ENCODE data around the gene AOPEP.

DNA sequence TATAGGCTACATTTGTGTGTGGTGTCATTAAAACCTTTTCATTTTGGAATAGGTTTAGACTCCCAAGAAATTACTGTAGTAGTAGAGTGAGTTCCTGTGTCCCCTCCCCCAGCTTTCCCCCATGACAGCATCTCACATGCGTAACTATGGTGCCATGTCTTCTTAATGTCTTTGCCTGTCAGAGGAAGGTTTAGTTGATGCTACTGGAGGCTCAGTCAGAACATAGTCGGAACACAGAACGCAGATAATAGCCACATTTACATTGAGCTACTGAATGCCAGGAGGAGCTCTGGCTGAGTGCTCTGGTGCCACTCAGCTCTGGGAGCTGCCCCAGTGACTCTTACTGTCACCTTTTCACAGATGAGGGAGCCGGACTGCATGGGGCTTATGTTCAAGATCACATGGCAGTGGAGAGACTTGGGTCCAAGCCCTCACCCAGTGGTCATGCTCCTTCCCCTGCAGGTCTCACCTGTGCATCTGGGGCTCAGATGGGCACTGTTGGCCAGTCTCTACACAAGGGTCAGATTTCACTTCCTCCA is 223.6 kb downstream of the AOPEP start:
- no peak for TF ChIP-seq POLR2A (IDR thresholded peaks at IDR 0.05)
- TF ChIP-seq, protein P1, sequence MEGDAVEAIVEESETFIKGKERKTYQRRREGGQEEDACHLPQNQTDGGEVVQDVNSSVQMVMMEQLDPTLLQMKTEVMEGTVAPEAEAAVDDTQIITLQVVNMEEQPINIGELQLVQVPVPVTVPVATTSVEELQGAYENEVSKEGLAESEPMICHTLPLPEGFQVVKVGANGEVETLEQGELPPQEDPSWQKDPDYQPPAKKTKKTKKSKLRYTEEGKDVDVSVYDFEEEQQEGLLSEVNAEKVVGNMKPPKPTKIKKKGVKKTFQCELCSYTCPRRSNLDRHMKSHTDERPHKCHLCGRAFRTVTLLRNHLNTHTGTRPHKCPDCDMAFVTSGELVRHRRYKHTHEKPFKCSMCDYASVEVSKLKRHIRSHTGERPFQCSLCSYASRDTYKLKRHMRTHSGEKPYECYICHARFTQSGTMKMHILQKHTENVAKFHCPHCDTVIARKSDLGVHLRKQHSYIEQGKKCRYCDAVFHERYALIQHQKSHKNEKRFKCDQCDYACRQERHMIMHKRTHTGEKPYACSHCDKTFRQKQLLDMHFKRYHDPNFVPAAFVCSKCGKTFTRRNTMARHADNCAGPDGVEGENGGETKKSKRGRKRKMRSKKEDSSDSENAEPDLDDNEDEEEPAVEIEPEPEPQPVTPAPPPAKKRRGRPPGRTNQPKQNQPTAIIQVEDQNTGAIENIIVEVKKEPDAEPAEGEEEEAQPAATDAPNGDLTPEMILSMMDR (IDR thresholded peaks at IDR 0.05) = no peak

Measured in gastroesophageal sphincter (tissue), 3 donors.